HCT116 (cell line): ENCODE measurements around the gene MME. TPM values are rescaled to one million over a fixed set of nuclear protein-coding genes. Genes with fewer than 3 reads are reported as not detected.
A peak's percentile ranks its signal among the peaks of the same experiment; 100 is the strongest.

Source experiments
- ATAC-seq: fragments of 200-7000 bp; cut with Tn5 transposase; 2 replicates; pipeline ENCODE4 v1.9.1; 2020; ENCODE audit warnings: mild to moderate bottlenecking, moderate library complexity
- BruUV-seq: library from RNA; stranded (reverse); fragments of 400-500 nt; replicated peaks from 2 replicates; lab custom pipeline; 2021; lab: Mats Ljungman, UMichigan
- CTCF ChIA-PET: fragments of 300-600 bp; sonication (Branson Sonifier 250); formaldehyde crosslinking; loops from one replicate; lab custom pipeline; 2021; ENCODE audit warnings: antibody characterized with exemption; lab: Charles Lee
- POLR2A ChIA-PET: fragments of 300-600, 350-600 bp; sonication (Branson Sonifier 250); formaldehyde crosslinking; loops from one replicate; lab custom pipeline; 2021; ENCODE audit warnings: antibody characterized with exemption; lab: Charles Lee
- RAD21 ChIA-PET, 2 experiments: fragments of 300-600 bp; sonication (Branson Sonifier 250); formaldehyde crosslinking; loops; one replicate each; lab custom pipeline; 2023; ENCODE audit warnings: low total read pairs in 2 of 2; ENCODE audit not compliant: uncharacterized antibody in 2 of 2, unreplicated experiment in 2 of 2, low non-redundant PET in 1 of 2; lab: Charles Lee
- DNase-seq: peaks from one replicate; pipeline ENCODE4 v3.0.0-alpha.2; 2010; ENCODE audit warnings: low read depth, low spot score
- H2AFZ ChIP-seq: fragments of 200-600 bp; shearing (Covaris generic), sonication (generic); 2 replicates; pipeline ENCODE4 v1.6.1; 2017; ENCODE audit warnings: low read depth, mixed run types, mixed read lengths, antibody characterized with exemption, low read length; ENCODE audit not compliant: poor library complexity, severe bottlenecking
- H3K27ac ChIP-seq: 2 replicates; pipeline ENCODE4 v1.5.1; 2012; ENCODE audit warnings: low read depth, low read length
- H3K27me3 ChIP-seq: fragments of 200-600 bp; sonication (generic); 2 replicates; pipeline ENCODE4 v1.6.1; 2016; ENCODE audit warnings: mixed run types, low read length, mixed read lengths; ENCODE audit not compliant: insufficient read depth
- H3K36me3 ChIP-seq, 2 experiments: fragments of 200-500 bp in 1 of 2; fragments of 200-600 bp in 1 of 2; sonication (Bioruptor generic) in 1 of 2; sonication (generic) in 1 of 2; 2 replicates each; pipeline versions ENCODE4 v1.5.1 to v1.6.1; 2014 to 2016; ENCODE audit warnings: low read length in 2 of 2, inconsistent platforms in 1 of 2, mixed read lengths in 1 of 2, mixed run types in 1 of 2; ENCODE audit not compliant: insufficient read depth in 2 of 2, control insufficient read depth in 1 of 2
- H3K4me1 ChIP-seq, 2 experiments: fragments of 200-600 bp in 1 of 2; sonication (generic) in 1 of 2; 2 replicates each; pipeline versions ENCODE4 v1.5.1 to v1.6.1; 2012 to 2017; ENCODE audit warnings: low read length in 2 of 2, inconsistent platforms in 1 of 2, mild to moderate bottlenecking in 1 of 2, mixed read lengths in 1 of 2, mixed run types in 1 of 2, moderate library complexity in 1 of 2; ENCODE audit not compliant: insufficient read depth in 2 of 2, control insufficient read depth in 1 of 2
- H3K4me2 ChIP-seq: fragments of 200-600 bp; sonication (generic); 2 replicates; pipeline ENCODE4 v1.6.1; 2017; ENCODE audit warnings: mixed run types, low read length, mixed read lengths
- H3K4me3 ChIP-seq, 2 experiments: fragments of 200-600 bp in 1 of 2; sonication (generic) in 1 of 2; replicated peaks in 1 of 2; 2 replicates each; pipeline ENCODE4 v1.5.1; 2011 to 2016; ENCODE audit warnings: low read length in 2 of 2, control low read depth in 1 of 2, low read depth in 1 of 2, mild to moderate bottlenecking in 1 of 2, mixed read lengths in 1 of 2, mixed run types in 1 of 2
- H3K79me2 ChIP-seq: fragments of 200-600 bp; sonication (generic); 2 replicates; pipeline ENCODE4 v1.6.1; 2017; ENCODE audit warnings: mild to moderate bottlenecking, mixed run types, low read length, moderate library complexity, mixed read lengths; ENCODE audit not compliant: insufficient read depth
- H3K9ac ChIP-seq: fragments of 200-600 bp; sonication (generic); 2 replicates; pipeline ENCODE4 v1.6.1; 2016; ENCODE audit warnings: low read length, mixed read lengths
- H3K9me2 ChIP-seq: fragments of 200-600 bp; sonication (generic), shearing (Covaris generic); 2 replicates; pipeline ENCODE4 v1.6.1; 2017; ENCODE audit warnings: mixed run types, mild to moderate bottlenecking, moderate library complexity; ENCODE audit not compliant: insufficient read depth
- H3K9me3 ChIP-seq, 2 experiments: fragments of 200-500 bp in 1 of 2; fragments of 200-600 bp in 1 of 2; sonication (Bioruptor generic) in 1 of 2; sonication (generic) in 1 of 2; 2 replicates each; pipeline ENCODE4 v1.6.1; 2014 to 2017; ENCODE audit warnings: low read length in 2 of 2, mixed read lengths in 2 of 2, inconsistent platforms in 1 of 2, low read depth in 1 of 2, mild to moderate bottlenecking in 1 of 2, mixed run types in 1 of 2, moderate library complexity in 1 of 2; ENCODE audit not compliant: control insufficient read depth in 1 of 2, insufficient read depth in 1 of 2
- H4K20me1 ChIP-seq: fragments of 200-600 bp; sonication (generic), shearing (Covaris generic); 2 replicates; pipeline ENCODE4 v1.6.1; 2017; ENCODE audit warnings: mixed run types, mild to moderate bottlenecking, moderate library complexity; ENCODE audit not compliant: insufficient read depth
- CBX3 ChIP-seq: IDR thresholded peaks from 2 replicates; pipeline ENCODE4 v1.6.1; 2012; ENCODE audit warnings: low read depth
- CEBPB ChIP-seq: IDR thresholded peaks from 2 replicates; pipeline ENCODE4 v1.6.1; 2012; ENCODE audit warnings: low read depth
- ELF1 ChIP-seq: IDR thresholded peaks from 2 replicates; pipeline ENCODE4 v1.6.1; 2012; ENCODE audit warnings: low read depth, borderline replicate concordance
- EZH2phosphoT487 ChIP-seq: fragments of 200-600 bp; IDR thresholded peaks from 2 replicates; pipeline ENCODE4 v1.6.1; 2018; ENCODE audit warnings: antibody characterized with exemption, borderline replicate concordance
- FOSL1 ChIP-seq: IDR thresholded peaks from 2 replicates; pipeline ENCODE4 v1.6.1; 2012; ENCODE audit warnings: low read depth
- POLR2AphosphoS5 ChIP-seq: IDR thresholded peaks from 2 replicates; pipeline ENCODE4 v1.6.1; 2011; ENCODE audit warnings: mild to moderate bottlenecking, low read depth, low read length, moderate library complexity
- REST ChIP-seq: IDR thresholded peaks from 2 replicates; pipeline ENCODE4 v1.6.1; 2012; ENCODE audit warnings: low read depth
- YY1 ChIP-seq: IDR thresholded peaks from 2 replicates; pipeline ENCODE4 v1.6.1; 2011; ENCODE audit warnings: low read length, low read depth, moderate library complexity, mild to moderate bottlenecking; ENCODE audit not compliant: insufficient replicate concordance; ENCODE audit errors: extremely low read depth
- ZBTB33 ChIP-seq: IDR thresholded peaks from 2 replicates; pipeline ENCODE4 v1.6.1; 2011; ENCODE audit warnings: mild to moderate bottlenecking, low read length, moderate library complexity; ENCODE audit not compliant: insufficient replicate concordance; ENCODE audit errors: extremely low read depth
- intact Hi-C: fragments of 100-400 bp; cut with micrococcal nuclease; formaldehyde crosslinking; loops from 2 replicates; pipeline ENCODE4 v1.10.0; 2022
- total RNA-seq: library from RNA; stranded (reverse); gene quantifications from one replicate; pipeline ENCODE4 v1.2.1, GENCODE V29; 2021; ENCODE audit not compliant: unreplicated experiment
- TF ChIP-seq, protein P1 (sequence below): IDR thresholded peaks from 2 replicates; pipeline ENCODE4 v1.6.1; 2012

The MME gene
- total RNA-seq, 1 experiment from 2014 or later = 0.34 TPM

DNA sequence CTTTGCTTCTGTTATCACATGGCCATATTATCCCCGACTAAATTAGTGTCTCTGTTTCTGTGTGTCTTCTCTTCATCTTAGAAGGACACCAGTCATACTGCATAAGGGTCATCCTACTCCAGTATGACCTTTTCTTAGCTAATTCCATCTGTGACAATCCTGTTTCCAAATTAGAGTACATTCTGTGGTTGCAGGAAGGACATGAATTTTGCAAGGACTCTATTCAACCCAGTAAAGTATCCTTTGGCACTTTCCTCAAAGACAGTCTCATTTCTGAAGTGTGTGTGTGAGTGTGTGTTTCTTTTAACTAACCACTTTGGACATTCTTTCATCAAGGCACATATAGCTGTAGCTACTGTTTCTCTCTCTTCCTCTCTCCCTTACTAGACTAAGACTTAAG, 15.2 kb upstream of the MME start:
- H2AFZ ChIP-seq = peak overlapping the region; percentile 17
- no peaks in the 10 kb centered on the region for H3K9me3 ChIP-seq
- no peaks in the 10 kb centered on the region for H3K4me1 ChIP-seq
- no peak overlapping the region for H3K4me3 ChIP-seq
- ATAC-seq (no peak), DNase-seq (no peak)
- intact Hi-C loops = no loop called here
- H3K36me3 ChIP-seq = no peaks in the 10 kb centered on the region
- BruUV-seq = no TSS peak
- ChIA-PET CTCF (no interaction called here), POLR2A (no interaction called here), RAD21 (no interaction called here)
- H3K9me2 ChIP-seq = no peaks in the 10 kb centered on the region
- no peaks in the 10 kb centered on the region for H4K20me1 ChIP-seq
- H3K27me3 ChIP-seq = no peaks in the 10 kb centered on the region
- TF ChIP-seq YY1 (no peak), ZBTB33 (no peak), FOSL1 (no peak), CEBPB (no peak), REST (no peak), CBX3 (no peak), POLR2AphosphoS5 (no peak), ELF1 (no peak), EZH2phosphoT487 (no peak)
- TF ChIP-seq, protein P1, sequence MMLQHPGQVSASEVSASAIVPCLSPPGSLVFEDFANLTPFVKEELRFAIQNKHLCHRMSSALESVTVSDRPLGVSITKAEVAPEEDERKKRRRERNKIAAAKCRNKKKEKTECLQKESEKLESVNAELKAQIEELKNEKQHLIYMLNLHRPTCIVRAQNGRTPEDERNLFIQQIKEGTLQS = no peak
- no peak overlapping the region for H3K27ac ChIP-seq
- H3K79me2 ChIP-seq = no peaks in the 10 kb centered on the region
- H3K9ac ChIP-seq = no peak overlapping the region
- H3K4me2 ChIP-seq = no peak overlapping the region
